DMS 273 (cell line): ENCODE measurements around the gene EPN2.
A peak's percentile ranks its signal among the peaks of the same experiment; 100 is the strongest.
"Not testable (repeated sequence)": the region's sequence is repeated elsewhere in the genome, so short reads cannot be mapped to it uniquely, and the experiment has no call there.

Experiments
- DNase-seq: peaks from one replicate; lab custom pipeline; 2025; ENCODE audit not compliant: unreplicated experiment; lab: John Stamatoyannopoulos, UW

EPN2 gene

DNA sequence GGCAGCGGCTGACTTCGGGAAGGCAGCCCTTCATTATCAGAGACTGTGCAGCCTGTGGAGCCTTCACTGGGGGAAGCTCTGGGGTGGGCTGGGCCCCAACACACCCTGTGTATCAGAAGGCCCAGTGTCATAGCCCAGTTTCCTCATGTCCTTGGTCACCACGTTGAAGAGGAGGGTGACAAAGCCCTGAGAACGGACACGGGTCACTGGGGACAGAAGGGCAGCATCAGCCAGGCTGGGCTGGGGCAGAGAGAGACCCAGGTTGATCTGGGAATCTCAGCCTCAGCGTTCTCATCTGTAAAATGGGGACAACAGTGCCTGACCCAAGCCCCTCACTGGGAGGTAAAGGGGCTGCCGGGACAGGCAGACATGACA is 106.1 kb downstream of the EPN2 start:
- DNase-seq = no peak

DNA sequence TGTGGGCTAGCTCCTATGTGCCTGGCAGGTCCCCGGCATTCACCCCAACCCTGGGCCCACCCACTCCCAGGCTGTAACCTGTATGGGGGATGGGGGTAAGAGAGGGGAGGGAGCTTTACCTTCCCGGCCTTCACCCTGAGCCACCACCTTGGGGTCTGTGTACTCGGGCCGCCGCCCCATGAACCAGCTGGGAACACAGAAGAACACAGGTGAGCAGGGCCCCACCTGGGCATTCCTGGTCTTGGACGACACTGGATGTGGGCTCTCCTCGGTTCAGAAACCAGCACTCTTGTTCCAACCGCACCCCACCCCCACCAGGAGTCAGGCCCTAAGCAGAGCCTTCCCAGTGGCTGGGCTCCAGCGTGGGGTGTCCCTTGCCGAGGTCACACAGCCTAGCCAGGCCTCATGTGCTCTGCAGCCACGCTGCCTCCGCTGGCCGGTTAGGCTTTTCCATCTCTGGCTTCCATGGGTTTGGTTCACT is 106.5 kb downstream of the EPN2 start:
- no peak for DNase-seq

DNA sequence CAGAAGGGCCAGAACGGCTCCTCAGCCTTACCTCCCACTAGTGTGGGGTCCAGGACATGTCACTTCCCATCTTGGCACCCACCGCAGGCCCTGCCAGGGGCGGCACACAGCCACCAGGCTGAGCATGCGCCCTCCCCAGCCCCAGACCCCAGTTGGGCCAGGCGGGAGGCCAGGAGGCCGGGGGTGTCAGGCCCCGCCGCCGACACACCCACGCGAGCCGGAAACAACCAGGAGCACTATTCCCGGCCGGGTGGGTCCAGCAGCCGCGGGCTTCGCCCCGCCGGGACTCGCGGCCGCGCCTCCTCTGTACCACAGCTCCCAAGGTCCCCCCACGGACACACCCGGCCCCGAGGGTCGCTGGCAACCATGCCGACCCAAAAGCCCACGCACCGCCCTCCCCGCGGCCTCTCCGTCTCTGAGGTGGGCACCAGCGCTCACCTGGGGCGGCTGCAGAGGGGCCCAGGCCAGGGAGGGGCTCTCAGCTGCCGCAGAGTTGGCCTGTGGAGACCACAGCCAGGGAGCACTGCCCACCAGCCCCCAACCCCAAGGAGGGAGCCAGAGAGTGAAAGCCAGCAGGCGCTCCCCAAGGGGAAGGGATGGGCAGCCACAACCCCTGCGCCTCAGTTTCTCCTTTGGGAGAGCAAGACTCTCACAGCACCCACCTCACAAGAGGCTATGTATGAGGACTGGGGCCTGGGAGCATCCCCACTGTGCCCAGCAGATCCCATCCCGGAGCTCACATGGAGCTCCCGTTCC is 107.3 kb downstream of the EPN2 start:
- no peak for DNase-seq

DNA sequence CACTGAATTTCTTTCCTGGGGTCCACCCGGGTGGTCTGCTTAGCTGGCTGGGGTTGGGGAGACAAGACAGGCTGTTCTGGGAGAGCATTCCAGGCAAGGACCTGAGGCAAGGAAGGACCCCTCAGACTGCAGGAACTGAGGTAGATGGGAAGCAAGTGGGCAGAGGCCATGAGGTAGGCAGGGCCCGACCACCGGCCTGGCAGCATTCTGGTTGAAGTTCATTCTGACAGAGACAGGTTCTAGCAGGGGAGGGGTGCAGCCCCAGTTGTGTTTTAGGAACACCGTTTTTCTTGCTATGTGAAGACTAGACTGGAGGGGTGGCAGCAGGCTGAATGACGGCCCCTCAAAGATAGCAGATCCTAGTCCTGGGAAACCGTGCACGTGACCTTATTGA is 107.9 kb downstream of the EPN2 start:
- no peak for DNase-seq

DNA sequence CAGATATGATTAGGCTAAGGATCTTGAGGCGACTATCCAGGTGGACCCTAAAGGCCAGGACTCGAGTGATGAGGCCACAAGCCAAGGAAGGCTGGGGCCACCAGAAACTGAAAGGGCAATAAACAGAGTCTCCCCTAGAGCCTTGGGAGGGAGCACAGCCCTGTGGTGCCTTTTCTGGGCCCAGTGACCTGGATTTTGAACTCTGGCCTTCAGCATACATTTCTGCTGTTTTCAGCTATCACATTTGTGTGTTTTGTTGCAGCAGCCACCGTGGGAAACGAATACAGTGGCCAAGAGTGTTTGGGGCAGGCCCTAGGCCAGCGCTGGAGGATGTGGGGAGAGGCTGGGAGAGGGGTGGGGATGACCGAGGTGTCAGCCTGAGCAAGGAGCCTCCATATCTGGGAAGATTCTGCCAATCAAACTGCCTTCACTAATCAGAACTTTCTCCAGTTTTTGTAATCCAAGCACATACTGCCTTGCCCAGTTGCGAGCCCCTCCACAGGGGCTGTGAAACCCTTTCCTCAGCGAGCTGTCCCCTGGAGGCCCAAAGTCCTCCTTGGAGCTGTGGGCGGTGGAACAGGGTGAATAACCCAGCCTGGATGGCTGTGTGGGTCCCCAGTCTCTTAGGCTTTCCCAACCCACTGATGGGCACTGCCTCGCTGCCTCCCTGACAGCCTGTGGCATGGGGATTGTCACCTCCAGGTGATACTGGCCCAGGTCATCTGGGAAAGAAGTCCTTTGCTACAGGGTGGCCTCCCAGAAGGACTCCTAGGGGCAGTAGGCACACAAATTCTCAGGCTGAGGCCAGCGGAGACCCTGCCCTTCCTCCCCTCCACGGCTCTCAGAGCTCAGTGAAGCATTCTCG is 108.6 kb downstream of the EPN2 start:
- no peak for DNase-seq

DNA sequence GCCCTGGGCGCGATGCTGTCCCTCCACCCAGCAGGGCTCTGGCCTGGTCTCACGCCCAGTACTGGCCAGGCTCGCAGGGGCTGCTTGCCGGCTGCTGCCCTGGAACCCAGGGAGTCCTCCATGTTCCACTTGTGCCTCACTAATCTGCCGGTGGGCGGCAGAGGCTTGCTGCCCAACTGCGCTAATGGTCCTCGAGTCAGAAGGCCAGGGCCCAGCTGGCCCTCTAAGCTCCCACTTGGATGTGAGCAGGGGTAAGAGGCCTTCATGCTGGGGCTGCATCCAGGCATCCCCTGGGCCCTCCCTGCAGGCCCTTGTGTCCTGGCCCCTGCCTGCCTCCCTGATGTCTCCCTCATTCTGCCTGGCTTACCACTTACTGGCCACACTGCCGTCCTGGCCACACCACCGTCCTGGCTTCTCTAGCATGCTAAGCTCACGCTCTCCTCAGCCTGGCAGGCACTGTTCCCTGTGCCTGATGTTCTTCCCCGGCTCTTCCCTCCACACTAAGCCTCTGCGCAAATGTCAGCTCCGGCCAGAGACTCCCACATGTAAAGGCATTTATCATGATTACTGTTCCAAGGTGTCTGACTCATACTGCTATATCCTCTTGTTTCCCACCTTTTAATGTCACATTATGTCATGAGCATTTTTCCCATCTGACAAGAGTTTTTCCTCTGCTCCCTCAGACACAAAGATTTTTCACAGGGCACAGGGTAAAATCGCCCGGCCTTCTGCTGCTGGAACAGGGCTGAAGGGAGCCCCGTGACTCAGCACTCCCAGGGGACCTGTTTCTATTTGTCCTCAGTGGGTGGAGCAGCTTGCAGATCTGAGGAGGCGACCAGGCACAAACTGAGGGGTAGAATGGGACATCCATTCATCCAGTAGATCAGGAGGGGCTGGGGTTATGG is 109.4 kb downstream of the EPN2 start:
- DNase-seq = peak; percentile 55

DNA sequence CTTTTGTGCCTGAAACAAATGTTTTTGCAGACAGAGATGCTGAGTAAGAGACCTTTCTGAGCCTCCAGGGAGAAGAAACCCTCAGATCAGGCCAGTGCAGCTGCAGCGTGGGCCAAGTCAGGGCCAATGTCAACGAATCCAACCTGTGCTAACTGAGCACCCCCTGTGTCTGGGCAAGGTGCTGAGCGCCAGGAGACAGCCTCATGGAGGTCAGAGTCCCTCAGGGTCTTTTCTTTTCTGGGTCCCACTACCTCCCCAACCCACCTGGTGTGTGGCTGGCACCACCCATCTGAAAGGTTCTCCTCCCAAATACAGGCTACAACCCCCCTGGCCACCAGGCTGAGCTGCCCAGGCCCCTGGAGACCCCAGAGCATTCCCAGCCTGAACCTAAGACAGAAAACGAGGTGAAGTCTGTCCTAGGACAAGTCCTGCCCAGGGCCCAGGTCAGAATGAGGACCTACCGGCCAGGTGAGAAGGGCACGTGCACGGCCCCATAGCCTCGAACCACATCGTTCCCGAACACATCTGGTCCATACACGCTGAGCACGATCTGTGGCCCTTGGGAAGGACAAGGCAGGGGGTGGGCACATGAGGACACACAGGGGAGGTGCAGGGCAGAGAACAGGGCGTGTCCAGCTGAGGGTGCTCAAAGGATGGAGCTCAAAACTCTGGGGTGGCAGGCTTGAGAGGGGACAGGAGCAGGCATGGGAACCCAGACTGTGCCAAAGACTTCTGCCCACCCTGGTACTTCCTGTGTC is 110.3 kb downstream of the EPN2 start:
- DNase-seq = no peak

DNA sequence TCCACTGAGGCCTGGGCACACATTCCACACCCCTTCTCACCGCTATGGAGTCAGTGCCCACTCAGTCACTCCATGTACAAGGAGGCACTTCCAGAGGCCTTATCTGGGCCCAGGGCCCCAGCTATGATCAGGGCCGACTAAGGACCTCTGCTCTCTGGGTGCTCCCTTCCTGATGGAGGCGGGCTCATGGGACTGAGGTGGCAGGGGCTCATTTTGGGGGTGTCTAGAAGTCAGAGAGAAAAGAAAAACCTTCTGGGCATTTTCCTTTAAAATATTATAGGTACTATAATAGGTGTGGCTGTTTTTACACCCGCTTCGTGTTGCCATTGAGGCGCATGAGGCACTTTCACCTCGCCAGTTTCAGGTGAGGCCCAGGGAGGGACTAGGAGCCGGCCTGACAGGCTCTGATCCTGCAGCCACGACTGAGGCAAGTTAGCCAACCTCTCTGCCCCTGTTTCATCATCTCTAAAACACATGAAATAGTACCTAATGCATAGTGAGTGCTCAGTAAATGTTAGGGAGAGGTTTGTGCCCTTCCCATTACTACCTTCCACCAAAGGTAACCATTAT is 111.0 kb downstream of the EPN2 start:
- DNase-seq = no peak

DNA sequence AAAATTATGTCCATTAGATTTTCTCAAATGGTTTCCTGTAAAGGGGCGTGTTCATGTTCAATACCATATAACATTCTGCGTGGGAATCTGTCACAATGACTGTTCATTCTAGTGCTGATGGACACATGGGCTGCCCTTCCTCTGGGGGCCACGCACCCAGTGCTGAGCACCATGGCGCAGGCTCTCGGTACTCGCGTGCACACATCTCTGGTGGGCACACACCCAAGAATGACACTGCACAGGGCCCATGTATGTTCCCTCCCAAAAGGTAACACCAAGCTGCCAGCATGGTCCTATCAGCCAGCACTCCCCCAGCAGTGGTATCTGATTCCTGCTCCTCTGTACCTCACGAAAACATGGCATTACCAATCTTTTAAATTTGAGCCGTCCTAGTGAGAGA is 111.6 kb downstream of the EPN2 start:
- no peak for DNase-seq

DNA sequence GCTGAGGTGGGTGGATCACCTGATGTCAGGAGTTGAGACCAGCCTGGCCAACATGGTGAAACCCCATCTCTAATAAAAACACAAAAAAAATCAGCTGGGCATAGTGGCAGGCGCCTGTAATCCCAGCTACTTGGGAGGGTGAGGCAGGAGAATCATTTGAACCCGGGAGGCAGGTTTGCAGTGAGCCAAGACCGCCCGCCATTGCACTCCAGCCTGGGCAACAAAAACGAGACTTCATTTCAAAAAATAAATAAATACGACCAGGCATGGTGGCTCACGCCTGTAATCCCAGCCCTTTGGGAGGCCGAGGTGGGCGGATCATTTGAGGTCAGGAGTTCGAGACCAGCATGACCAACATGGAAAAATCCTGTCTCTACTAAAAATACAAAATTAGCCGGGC is 116.2 kb downstream of the EPN2 start:
- DNase-seq = not testable (repeated sequence)

DNA sequence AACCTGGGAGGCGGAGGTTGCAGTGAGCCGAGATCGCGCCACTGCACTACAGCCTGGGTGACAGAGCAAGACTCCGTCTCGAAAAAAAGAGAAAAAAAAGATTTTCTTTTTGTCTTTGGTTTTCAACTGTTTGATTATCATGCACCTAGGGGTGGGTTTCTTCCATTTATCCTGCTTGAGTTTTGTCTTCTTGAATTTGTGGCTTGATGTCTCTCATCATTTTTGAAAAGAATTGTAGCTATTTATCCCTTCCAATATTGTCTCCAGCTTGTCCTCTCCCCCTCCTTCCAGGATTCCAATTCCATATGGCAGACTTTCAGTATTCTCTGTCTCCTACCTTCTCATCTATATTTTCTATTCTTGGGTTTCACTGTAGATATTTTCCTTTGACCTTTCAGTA is 117.6 kb downstream of the EPN2 start:
- DNase-seq = no peak

DNA sequence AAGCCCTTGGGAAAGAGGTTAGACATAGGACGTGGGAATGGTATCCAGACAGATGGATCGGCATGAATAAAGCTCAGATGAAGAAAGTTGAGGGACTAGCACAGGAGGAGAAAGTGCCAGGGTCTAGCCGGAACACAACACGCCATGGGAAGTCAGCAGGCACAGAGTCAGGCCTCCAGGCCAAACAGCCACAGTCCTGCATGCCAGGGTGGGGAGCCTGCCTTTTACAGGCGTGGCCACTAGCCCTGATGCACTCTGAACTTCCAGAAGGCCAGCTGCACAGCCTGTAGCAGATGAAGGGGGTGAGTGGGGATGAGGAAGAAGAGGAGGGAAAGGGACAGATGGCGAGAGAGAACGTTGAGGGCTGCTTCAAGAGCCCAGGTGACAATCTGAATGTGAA is 120.2 kb downstream of the EPN2 start:
- DNase-seq = no peak

DNA sequence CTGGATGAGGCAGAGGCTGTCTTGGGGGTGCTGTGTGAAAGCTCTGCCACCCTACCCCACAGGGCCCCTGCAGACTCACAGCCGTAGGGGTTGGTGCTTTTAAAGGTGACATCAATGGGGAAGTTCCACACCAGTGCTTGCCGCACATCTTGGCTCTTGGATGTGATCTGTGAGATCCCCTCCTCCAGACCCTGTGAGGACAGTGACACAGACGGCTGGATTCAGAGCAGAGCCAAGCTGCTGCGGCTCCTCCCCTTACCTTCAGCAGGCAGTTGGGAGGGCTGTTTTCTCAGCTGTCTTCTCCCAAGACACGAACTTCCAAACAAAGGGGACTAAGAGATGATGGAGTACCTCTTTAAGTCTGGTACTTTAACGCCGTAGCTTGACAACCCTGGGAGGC is 120.6 kb downstream of the EPN2 start:
- DNase-seq = no peak

DNA sequence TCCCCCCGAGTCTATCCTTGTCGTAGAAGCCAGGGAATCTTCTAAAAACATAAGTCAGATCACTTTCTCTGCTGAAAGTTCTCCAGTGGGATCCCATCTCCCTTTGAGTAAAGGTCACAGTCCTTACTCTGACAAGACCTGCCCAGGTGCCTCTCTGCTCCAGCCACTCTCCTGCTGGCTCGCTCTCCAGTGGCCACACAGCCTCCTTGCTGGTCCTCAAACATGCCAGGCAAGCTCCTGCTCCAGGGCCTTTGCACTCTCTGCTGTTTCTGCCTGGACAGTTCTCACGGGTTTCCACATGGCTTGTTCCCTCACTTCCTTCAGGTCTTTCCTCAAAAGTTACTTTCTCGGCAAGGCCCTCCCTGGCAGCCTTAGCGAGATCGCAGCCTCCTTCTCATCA is 122.0 kb downstream of the EPN2 start:
- DNase-seq = no peak

DNA sequence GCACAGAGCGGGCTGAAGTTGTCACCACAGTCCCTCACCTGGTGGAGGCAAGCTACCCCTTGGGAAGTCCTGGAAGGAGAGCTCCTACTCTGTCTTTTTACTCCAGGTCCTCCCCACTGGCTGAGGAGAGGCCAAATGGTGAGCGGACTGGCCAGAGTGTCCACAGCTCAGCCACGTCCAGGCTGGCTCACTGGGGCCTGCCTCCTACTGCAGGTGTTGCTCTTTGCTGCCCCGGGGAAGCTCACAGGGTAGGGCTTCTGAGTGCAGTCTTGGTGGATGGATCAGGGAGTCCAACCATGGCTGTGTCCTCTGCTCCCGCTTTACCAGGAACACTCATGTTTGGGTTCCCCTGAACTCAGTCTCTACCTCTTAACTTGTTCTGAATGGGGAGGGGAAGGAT is 122.7 kb downstream of the EPN2 start:
- no peak for DNase-seq

DNA sequence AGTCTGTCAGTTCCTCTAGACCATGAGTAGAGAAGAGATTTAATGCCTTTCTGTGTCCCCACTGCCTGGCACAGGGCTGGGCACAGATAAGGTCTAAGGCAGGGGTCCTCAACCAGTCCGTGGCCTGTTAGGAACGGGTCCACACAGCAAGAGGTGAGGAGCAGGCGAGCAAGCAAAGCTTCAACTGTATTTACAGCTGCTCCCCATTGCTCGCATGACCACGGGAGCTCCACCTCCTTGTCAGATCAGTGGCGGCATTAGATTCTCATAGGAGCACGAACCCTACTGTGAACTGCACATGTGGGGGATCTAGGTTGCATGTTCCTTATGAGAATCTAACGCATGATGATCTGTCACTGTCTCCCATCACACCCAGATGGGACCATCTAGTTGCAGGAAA is 123.6 kb downstream of the EPN2 start:
- no peak for DNase-seq

DNA sequence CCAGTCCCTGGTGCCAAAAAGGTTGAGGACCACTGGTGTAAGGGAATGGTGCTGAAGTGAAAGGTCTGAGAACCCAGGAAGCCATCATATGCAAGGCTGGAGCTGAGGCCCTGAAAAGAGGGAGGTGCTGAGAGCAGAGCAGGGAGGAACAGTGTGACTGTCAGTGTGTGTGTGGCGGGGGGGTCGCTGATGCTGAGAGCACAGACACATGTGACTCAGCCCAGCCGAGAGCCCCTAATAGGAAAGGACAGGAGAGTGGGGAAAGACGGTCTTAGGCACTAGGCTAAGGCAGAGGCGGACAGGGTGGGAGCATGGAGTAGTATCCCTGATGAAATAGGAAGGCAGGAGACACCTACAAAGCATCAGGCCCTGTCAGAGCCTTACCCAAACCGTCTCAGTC is 124.2 kb downstream of the EPN2 start:
- DNase-seq = no peak

DNA sequence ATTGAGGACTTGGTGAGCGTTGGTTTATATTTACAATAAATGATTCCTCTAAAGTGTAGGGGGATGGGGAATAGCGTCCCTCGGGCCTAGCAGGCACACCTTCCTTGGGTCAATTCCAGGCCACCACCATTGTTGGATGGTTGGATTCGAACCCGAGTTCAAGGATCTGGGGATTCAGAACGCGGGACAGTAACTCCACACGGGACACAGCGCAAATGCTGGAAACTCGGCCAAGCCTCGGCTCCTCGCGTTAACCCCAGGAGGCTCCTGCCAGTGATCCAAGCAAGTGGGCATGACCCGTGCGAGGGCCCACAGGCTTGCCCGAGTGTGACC is 124.7 kb downstream of the EPN2 start:
- no peak for DNase-seq

DNA sequence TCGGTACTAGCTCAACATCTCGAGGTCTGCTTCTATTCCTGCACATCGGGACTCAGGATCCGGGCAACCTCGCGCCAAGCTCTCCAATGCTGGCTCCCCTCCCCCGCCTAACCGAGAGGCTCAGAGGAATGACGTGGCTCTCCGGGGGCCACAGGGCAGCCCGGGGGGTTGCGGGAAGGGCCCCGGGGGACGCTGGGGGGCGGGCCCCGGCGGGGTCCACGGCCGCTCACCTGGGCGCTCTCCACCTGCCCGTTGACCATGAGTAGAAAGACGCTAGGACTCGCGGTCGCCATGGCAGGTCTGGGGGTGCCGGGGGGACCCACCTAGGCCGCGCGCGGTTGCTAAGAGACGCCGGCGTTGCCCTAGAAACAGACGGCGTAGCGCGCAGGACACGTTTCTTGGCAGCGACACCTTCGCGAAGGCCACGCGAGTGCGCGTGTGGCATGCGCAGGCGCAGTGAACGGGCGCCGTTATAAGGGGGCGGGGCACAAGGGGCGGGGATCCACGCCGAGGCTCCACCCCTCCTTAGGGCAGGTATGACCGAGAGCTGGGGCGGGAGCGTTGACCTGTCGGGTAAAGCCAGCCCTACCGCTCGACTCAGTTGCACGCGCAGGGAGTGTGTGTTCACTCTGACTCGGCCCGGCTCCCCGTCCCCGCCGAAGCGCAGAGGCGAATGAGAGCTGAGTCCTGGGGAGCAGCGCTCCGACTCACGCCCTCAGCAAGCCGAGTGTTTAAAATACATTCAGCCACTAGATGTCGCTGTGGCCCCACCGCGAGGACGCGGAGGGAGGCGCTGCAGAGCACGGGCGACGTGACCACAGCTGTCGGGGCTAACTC is 125.3 kb downstream of the EPN2 start, which contains the start of gene B9D1:
Gene B9D1 (minus strand): TSS at position 447 of the 837 bp plus-strand sequence. CDS start 154 bp downstream, at position 293.
- DNase-seq = peak; percentile 94

DNA sequence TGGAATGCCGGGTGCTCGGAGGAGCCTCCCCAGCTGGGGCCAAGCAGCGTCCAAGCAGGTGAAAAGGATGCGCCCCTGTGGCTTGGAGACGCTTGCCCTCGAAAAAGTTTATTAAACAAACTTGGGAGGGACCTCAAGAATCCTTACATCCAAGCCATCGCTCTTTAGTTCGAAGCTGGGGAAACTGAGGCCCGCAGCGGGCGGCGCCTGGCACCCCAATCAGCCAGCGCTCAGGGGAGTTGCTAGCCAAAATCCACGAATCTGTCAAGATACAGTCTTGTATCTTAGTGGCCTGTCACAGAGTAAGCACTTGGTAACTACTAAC is 125.9 kb downstream of the EPN2 start:
- no peak for DNase-seq
